Midbrain (tissue), 1 donor: ENCODE results near the gene ANKRD17.

ENCODE experiments used
- DNase-seq: peaks from one replicate; lab custom pipeline; 2025; lab: John Stamatoyannopoulos, UW

Gene ANKRD17

DNA sequence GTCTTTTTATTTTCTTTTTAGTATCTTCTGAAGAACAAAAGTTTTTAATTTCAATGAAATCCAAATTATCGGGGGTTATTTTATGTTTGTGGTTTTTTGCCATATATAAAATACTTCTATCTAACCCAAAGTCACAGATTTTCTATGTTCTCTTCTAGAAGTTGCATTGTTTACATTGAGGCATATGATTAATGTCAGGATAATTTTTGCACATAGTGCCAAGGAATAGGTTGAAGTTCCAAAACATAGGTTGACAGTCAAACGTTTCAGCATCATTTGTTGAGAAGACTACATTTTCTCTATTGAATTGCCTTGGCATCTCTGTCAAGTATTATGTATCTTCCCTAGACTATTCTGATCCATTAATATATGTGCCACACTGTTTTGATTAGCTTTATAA lies 64.5 kb downstream of the ANKRD17 start:
- DNase-seq = no peak

DNA sequence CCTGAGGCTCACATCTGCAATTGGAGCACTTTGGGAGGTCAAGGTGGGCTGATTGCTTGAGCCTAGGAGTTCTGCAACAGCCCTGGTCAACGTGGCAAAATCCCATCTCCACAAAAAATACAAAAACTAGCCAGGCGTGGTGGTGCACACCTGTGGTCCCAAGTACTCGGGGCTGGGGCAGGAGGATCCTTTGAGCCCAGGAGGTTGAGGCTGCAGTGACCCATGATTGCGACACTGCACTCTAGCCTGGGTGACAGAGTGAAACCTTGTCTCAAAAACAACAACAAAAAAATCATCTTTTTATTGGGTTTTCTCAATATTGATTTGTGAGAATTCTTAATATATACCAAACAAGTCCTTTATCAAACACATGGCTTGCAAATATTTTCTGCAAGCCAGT lies 64.9 kb downstream of the ANKRD17 start:
- no peak for DNase-seq

DNA sequence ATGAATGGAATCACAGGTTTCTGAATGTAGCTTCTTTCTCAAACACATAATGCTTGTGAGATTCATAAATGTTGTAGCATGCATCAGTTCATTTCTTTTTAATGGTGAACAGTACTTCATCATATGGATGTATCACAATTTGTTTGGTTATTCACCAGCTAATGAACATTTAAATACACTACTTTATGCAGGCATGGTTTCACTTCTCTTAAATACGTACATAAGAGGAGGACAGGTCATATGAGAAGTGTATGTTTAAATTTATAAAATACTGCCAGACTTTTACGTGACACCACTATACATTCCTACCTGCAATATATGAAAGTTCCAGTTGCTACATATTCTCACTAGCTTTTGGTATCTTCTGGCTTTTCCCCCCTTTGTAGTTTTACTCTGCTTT lies 65.4 kb downstream of the ANKRD17 start:
- no peak for DNase-seq

DNA sequence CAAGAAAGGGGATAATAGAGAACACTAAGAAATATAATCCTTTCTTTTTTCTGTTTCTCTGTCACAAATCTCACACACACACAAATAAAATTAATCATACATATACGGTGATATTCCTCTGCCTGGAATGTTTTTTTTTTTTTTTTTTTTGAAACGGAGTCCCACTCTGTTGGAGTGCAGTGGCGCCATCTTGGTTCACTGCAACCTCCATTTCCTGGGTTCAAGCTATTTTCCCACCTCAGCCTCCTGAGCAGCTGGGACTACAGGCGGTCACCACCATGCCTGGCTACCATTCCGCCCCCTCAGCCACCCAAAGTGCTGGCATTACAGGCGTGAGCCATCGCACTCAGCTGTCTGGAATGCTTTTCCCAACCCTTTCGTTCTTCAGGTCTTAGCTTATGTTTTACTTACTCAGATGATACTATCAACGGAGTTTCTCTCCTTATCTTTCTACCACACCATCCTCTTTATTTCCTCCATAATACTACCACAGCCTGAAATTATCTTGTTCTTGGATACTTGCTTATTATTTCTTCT lies 69.3 kb downstream of the ANKRD17 start:
- DNase-seq = no peak

DNA sequence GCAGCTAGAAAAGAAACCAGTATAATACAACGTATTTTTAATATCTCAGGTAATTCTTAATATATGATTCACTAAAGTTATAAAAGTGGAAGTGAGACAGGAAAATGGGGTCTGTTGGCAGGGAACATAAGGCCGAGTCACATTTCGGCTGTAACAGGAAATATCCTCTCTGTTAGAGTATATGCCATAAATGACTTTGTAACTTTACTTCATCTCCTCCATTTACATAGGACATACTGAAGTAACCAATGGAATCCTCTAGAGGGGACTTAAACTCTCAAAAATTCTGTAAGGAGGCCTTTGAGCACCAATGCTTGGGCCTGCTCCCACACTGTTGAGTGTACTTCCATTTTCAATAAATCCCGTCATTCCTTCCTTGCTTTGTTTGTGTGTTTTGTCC lies 71.3 kb downstream of the ANKRD17 start:
- DNase-seq = no peak

DNA sequence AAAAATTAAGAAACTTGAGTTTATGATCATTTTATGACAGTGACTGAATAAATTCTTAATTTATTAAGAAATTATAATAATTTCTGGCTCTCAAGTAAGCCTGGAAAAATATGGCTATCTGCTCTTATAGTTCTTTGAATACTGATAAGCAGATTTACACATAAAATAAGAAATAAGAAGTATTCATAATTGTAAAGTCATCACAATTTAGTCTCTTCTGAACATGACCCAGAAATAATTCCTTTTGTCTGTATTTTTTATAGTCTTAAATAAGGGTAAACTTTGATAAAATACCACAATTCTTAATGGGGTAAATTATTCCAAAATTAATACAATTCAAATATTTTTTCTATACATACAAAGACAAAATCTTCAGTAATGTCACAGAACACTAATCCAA lies 72.7 kb downstream of the ANKRD17 start:
- DNase-seq = no peak

DNA sequence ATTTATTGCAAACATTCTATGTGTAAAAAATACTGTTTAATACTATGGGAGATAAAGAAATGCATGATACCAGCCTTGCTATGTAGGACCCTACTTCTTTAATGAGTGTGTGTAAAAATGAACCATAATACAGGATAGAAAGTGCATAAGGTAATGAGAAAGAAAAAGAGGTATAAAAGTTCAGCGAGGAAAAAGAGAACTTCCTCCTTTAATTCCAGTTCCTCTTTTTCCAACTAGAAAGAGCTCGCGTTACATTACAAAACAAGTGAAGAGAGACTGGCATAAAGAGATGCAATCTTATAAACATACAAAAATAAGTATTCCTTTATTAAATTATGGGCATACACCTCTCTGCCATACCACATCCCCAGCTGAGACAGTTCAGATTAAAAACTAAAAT lies 77.4 kb downstream of the ANKRD17 start:
- no peak for DNase-seq

DNA sequence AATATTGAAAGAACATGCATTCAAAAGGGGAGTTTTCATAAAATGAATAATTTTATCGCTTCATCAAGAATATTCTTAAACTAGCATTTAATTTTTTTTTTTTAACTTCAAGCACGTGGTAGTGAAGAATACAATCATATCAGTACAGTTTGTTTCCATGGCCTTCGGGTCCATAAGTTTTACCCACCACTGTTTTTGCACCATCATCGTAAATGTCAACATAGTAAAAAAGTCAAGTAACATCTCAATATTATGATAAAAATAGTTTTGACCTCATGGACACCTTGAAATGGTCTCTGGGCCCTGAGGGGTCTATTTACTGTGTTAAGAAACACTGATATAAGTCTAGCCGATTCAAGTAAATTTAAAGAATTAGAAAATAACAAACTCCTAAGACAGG lies 80.2 kb downstream of the ANKRD17 start:
- DNase-seq = no peak

DNA sequence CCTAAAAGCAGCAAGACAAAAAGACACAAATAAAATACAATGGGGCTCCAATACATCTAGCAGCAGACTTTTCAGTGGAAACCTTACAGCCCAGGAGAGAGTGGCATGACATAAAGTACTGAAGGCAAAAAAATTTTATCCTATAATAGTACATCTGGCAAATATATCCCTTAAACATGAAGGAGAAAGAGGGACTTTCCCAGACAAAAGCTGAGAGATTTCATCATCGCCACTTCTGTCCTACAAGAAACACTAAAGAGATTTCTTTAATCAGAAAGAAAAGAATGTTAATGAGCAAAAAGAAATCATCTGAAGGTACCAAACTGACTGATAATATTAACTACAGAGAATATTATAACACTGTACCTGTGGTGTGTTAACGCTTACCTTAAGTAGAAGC lies 86.4 kb downstream of the ANKRD17 start:
- no peak for DNase-seq

DNA sequence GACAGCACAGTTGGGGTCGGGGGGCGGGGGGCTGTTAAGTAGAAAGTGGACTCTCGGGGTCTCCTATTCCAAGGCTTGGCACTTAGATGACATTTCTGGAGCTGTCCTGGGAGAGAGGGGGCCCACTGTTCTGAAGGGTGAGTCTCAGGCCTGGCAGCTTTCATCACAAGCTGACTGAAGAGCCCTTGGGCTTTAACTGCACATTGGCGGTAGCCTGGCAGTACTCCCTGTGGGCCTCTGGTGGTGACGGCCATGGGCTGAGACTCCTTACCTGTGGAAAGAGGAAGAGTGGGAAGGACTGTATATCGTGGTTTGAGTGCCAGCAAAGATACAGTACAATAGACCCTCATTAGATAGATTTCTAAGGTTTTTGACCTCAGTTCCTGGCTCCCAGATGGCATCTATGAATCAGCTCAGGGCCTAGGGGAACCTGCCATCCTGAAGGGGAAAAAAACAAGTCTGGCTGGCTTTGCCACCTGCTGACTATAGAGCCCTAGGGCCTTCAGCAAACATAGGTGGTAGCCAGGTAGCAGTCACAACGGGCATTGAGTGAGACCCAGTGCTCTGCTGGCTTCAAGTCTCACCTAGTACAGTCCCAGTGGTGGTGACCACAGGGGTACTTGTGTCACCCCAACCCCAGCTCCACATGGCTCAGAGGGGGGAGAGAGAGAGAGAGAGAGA lies 87.9 kb downstream of the ANKRD17 start:
- DNase-seq = no peak

DNA sequence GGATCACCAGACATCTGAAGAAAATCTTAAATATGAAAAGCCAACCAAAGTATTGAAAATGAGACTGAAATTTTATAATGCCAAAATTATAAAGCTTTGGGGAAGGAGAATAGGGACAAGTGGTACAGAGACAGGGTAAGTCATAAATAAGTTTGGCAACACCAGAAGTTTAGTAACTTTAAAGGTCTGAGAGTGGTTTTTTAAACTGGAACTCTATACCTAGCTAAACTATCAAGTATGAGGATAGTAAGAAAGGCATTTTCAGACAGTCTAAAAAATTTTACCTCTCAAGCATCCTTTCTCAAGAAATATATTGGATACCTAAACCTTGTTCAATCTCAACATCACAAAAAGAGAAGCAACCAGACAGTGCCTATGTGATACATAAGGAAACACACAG lies 92.4 kb downstream of the ANKRD17 start:
- DNase-seq = no peak

DNA sequence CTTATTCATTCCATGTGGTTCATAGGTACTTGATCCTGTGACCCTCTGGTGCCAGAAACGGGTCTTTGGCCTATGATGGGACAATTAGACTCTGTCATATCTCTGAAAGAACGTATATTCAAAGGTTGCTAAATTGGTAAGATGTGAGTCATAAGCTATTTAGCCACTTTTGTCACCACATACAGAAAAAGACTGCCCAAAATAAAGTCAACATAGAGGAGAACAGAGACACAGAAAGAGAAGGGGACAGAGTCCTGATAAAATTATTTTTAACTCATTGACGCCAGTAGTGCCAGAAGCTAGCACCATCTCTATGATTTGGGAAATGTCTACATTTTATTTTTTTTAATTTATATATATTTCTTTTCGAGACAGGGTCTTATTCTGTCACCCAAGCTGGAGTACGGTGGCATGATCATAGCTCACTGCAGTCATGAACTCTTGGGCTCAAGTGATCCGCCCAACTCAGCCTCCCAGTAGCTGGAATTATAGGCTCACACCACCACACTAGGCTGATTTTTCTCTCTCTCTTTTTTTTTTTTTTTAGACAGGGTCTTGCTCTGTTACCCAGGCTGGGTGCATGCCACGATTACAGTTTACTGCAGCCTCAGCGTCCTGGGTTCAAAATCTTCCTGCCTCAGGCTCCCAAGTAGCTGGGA lies 96.9 kb downstream of the ANKRD17 start:
- no peak for DNase-seq

DNA sequence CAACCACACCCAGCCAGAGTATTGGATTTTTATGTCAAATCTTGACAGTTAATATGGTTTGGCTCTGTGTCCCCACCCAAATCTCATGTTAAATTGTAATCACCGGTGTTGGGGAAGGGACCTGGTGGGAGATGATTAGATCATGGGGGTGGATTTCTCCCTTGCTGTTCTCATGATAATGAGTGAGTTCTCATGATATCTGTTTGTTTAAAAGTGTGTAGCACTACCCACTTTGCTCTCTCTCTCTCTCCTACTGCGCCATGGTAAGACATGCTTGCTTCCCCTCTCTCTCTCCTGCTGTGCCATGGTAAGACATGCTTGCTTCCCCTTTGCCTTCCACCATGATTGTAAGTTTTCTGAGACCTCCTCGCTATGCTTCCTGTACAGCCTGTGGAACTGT lies 102.2 kb downstream of the ANKRD17 start:
- DNase-seq = no peak

DNA sequence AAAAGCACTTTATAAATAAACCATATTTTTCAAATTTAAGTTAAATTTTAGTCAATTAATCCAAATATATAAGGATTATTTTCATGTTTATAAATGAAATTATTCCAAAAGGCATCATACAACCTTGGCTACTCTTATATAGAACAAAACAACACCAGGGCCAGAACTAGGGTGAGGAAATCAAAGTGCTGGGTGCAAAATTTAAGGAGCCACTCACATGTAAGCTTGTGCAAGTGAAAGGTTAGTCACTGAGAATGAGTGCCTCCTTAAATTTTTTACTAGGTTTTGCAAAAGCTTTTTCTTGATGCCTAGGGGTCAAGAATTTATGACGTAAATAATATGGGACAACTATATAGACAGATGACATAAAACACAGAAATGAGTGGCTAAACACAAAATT lies 105.7 kb downstream of the ANKRD17 start:
- no peak for DNase-seq

DNA sequence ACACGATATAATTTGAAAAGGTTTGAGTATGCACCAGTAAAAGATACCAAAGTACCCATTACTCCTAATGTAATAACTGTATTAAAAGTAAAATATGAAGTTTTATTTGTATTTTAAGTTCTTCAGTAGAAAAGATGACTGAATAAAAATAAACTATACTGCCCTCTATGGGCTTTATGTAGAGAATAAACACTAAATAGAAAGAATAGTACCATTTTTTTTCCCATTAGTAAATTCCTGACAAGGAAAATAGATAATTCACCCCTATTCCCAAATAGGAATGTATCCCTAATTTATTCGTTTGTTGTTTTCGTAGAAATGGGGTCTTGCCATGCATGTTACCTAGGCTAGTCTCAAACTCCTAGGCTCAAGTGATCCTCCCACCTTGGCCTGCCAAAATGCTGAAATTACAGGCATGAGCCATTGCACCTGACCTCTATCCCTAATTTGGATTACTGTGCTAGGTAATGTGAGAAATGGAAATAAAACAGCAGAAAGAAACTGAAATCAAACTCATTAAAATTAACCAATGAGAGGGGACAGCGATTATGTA lies 115.5 kb downstream of the ANKRD17 start:
- DNase-seq = no peak

DNA sequence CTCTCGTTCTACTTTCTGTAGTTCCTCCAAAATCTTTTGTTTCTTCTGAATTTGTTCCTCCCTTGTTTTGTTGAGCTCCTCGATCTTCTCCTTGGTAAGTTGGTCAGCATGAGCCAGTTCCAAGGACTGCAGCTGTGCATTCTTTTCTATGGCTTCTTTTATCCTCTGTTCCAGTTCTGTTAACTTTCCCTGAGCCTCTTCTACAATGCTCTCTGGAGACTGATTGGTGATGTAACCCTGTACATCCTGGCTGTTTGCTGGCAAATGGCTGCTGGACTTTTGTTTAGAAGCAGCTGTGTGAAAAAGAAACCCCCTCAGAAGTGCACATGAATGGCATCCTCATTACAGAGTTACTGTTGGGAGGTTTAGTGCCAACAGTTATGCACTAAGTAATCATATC lies 118.6 kb downstream of the ANKRD17 start:
- peak; percentile 17 for DNase-seq

DNA sequence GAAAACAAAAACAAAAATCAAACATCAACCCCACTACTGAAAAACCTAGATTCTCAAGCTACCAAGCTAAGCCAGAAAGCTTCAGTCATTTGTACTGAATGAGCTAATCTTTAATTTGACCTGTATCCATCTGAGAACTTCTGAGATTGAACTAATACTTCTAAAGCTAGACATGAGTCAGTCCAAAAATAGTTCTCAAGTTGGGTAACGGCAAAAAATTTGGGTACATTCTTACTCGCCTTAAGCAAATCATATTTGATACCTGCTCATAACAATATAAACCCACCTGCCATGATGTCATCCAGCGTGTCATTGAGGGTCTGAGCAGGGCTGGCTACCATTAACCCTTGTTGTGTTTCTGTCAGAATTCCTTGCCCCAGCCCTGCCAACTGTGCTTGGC lies 119.4 kb downstream of the ANKRD17 start:
- no peak for DNase-seq

DNA sequence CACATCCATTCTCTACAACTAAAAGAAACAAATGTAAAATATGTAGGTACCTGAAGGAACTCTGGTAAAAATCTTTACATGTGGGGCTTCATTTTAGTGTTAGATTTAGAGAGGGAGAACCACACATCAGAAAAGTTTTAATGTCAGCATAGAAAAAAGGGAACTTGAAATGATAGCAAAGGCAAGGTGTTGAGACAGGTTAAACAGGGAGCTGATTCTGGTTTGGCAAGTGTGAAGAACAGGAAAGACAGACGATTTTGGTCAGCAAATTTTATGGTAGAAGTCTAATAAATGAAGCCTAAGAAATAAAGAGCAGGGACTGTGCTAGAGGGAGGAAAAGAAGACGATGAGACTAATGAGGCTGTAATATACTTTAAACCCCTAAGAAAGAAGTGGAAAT lies 121.5 kb downstream of the ANKRD17 start:
- no peak for DNase-seq

DNA sequence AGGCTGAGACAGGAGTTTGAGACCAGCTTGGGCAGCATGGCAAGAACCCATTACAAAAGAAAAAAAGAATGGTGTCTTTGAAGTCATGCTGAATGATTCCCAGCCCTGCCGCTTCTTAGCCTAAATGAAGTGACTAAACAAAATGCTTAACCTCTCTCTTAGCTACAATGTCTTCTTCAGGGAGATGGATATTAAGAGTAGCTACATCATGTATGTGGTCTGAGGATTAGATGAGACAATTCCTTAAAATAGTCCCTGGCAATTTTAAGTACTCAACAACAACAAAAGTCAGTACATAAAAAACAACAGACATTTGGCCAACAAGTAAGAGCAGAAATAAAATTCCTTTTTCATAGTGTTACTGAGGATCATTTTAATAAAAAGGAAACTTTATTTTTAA lies 124.8 kb downstream of the ANKRD17 start:
- DNase-seq = no peak

DNA sequence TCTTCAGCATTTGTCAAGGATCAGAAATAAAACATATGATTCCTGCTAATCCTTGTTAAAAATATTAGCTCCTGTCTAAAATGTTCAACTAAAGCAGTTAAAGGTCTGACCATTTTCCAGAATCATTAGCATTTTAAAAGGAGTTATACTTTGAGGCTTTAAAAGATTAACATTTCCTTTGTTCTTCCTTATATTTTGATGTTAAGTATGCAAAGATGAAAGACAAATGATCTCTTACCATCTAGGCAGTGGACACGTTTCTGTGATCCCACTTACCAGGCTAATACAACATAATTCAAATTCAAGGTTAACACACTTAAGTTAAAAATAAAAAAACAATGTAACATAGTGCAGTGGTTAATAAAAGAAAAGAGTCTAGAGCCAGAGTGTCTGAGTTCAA lies 127.3 kb downstream of the ANKRD17 start:
- no peak for DNase-seq

DNA sequence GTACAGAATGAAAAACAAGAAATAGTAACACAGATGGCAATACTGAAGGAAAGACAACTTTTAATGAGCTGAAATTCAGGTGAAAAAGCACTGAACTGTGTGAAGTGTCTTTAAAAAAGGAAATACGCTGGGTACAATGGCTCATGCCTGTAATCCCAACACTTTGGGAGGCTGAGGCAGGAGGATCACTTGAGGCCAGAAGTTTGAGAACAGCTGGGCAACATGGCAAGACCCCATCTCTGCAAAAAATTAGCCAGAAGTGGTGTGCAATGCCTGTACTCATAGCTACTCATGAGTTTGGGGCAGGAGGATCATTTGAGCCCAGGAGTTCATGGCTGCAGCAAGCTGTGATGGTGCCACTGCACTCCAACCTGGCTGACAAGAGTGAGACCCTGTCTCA lies 129.3 kb downstream of the ANKRD17 start:
- no peak for DNase-seq

DNA sequence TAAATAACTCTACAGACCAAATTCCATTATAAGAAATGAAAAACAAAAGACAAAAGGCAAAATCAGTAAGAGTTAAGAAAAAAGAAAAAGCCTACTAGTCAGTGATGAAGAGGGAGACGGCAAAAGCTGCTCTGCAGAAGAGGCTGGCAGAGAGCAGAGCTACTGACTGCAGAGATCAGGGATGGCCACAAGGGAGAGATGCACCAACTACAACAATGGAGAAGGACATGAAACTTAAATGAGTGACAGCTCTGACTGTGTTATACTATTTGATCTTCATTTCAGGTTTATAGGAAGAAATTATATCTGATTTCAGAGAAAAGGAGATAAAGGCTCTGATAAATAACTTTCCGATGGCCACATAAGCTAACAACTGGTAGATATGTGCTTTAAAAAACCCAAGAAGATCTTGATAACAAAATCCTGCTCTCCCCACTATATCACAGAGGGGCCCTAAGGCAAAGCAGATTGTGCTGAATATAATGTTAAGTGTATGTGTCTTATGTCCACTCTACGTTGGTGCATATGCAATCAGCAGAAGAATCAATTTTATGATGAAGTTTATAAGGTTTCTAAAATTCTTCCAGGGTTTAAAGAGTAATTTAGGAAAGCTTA lies 130.7 kb downstream of the ANKRD17 start:
- peak; percentile 37 for DNase-seq

DNA sequence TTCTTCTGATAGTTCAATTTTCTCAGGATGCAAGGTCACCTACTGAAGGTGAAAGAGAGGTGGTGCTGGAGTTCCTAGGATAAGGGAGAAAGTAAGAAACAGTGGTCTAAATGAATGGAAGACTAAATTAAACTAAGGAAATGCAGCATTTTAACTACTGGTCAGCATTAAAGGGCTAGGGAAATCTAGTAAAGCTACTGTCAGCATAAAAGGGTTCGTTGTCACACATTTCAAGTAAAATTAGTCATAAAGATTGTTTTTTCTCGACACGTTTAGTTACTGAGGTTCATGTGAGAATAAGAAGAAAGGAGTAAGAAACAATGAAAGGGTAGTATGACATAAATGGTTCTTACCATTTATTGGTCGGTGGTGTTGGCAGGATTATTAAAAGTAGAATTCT lies 149.1 kb downstream of the ANKRD17 start:
- no peak for DNase-seq
